ENCODE data around the gene PDZD2. TPM values are rescaled to one million over a fixed set of nuclear protein-coding genes. Genes with fewer than 3 reads are reported as not detected.
"Not testable (repeated sequence)": the region's sequence is repeated elsewhere in the genome, so short reads cannot be mapped to it uniquely, and the experiment has no call there.

PDZD2 gene
- total RNA-seq, 8 experiments from 2014 or later = 1.6 to 6.9 (median 3.2) TPM

DNA sequence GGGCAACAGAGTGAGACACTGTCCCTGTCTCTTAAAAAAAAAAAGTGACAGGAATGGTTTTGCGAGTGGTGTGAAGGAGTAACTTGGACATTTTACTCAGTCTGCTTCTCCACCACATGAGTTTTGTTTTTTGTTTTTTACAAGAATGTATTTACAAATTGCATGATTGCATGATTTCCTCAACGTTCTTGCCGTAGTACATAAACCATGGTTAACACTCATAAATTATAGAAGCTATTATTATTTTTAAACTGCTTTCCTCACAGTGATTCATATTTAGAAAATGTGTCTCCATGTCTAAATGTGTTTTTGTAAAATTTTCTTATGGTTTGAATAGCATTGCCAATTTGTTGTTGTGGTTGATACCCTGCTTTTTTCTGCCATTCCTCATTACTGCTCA lies 315.2 kb downstream of the PDZD2 start:
- ATAC-seq (replicated peaks in 6 of 8) = no peak
- no peaks in the 10 kb centered on the region for H3K4me1 ChIP-seq (replicated peaks in 1 of 2)
- no peak overlapping the region for H3K4me3 ChIP-seq
- 0 to 100% (median 79%) methylated on average over 2 to 3 of the region's 3 CpGs for WGBS, 10 experiments
- no peak overlapping the region for H3K27ac ChIP-seq
- in situ Hi-C loops (cut with MboI; ENCODE audit: low pct_unique_long_range_greater_than_20kb in 2 of 9, low sequenced_read_pairs in 9 of 9, unreplicated experiment in 9 of 9) = no loop called here

DNA sequence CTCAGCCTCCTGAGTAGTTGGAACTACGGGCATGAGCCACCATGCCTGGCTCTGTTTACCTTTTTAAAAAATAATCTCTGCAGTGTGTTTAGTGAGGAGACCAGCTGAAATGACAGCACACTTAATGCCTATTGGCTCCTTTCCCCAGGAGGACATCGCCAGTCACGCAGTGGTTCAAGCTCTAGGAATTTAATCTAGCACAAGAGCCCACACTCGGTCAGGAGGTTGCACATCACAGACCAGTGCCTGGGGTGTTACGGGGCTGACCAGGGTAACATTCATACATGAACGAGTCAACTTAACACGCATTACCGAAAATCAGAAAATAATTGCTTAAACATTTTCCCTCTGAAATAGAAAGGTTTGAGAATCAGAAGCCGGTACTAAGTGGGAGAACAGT lies 318.2 kb downstream of the PDZD2 start:
- no peak for ATAC-seq (replicated peaks in 6 of 8)
- WGBS, 10 experiments = 42 to 100% (median 82%) methylated on average over 2 to 9 of the region's 9 CpGs
- no peak overlapping the region for H3K4me3 ChIP-seq
- no peaks in the 10 kb centered on the region for H3K4me1 ChIP-seq (replicated peaks in 1 of 2)
- in situ Hi-C loops (cut with MboI; ENCODE audit: low pct_unique_long_range_greater_than_20kb in 2 of 9, low sequenced_read_pairs in 9 of 9, unreplicated experiment in 9 of 9) = no loop called here
- H3K27ac ChIP-seq = no peak overlapping the region

DNA sequence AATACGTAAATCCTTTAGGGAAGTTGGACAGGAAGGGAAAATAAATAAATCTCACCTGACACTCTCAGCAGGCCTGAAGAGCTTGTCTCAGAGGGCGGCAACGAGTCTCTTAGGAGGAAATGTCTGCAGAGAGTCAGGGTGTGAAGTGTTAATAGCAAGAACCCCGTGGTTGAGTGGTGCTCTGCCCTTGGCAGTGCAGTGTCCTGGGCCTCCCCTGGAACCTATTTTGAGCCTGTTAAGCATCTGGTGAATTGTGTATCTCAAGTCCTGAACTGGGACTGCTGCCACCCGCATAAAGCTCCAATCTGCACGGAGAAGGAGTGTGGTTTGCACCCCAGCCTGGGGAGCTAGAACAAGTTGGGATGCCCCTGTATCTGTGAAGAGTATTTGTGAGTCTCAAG lies 323.4 kb downstream of the PDZD2 start:
- 8 to 100% (median 70%) methylated on average over 1 to 5 of the region's 6 CpGs; no CpG with 5 or more reads in 1 of the 10 experiments for WGBS, 10 experiments
- in situ Hi-C loops (cut with MboI; ENCODE audit: low pct_unique_long_range_greater_than_20kb in 2 of 9, low sequenced_read_pairs in 9 of 9, unreplicated experiment in 9 of 9) = no loop called here
- peaks cover 2 to 3% of the 10 kb centered on the region in 2 donors for H3K4me1 ChIP-seq (replicated peaks in 1 of 2)
- no peak overlapping the region for H3K4me3 ChIP-seq
- no peak overlapping the region for H3K27ac ChIP-seq
- ATAC-seq (replicated peaks in 6 of 8) = no peak

DNA sequence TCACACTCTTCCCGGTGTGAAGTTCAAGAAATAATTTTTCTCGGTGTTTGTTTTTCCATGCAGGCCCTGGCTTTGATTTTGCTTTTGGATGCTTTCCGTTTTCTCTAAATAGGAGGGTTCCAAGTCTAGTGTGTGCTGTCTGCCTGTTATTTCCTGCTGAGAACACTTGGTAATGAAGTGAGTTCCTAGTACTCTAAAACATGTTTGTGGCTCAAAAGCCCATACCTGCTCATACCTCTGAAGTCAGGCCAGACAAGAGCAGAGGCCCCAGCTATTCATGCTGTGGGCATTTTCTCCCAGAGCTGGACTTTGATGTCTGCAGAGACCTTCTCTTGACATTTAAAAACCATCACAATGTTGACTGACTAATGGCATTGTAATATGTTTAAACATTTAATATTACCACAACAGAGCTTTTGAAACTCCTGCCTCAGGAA lies 324.0 kb downstream of the PDZD2 start:
- in situ Hi-C loops (cut with MboI; ENCODE audit: low pct_unique_long_range_greater_than_20kb in 2 of 9, low sequenced_read_pairs in 9 of 9, unreplicated experiment in 9 of 9) = no loop called here
- no peak overlapping the region for H3K4me3 ChIP-seq
- WGBS, 10 experiments = 0 to 97% (median 80%) methylated on average over 1 to 3 of the region's 3 CpGs; no CpG with 5 or more reads in 3 of the 10 experiments
- H3K4me1 ChIP-seq (replicated peaks in 1 of 2) = peaks cover 2 to 3% of the 10 kb centered on the region in 2 donors
- no peak overlapping the region for H3K27ac ChIP-seq
- ATAC-seq (replicated peaks in 6 of 8) = no peak

DNA sequence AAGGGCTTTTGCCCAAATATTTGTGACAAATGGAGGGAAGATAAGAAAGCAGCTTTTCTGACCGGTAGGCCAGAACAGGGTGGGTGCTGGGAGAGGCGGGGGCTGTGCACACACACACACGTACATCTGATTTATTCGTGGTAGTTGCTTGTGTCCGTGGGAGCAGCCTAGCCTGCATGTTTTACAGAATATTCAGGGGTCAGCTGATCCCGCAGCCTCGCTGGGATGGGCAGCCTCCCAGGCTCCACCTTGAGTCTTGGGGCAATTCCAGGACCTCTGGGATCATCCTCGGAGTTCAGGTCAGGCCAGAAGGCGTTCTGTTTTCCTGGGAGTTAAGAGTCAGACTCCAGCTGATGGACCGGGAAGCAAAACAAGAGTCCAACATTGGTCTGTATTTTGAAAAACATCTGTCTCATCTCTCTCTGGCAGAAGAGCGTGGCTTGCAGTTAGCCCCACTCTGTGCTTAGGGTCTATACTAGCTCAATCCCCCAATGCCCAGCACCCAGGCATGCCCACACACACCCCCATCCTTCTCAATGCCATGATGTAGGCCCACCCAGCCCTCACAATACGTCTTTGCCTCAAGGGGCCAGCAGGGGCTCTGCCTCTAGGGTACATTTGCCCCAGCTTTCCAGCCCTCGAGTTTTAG lies 324.6 kb downstream of the PDZD2 start:
- Histone ChIP-seq H3K4me1 (replicated peaks in 1 of 2) (peaks cover 2 to 3% of the 10 kb centered on the region in 2 donors), H3K4me3 (no peak overlapping the region), H3K27ac (no peak overlapping the region)
- in situ Hi-C loops (cut with MboI; ENCODE audit: low pct_unique_long_range_greater_than_20kb in 2 of 9, low sequenced_read_pairs in 9 of 9, unreplicated experiment in 9 of 9) = no loop called here
- ATAC-seq (replicated peaks in 6 of 8) = peak in 3 of 8 experiments; percentile 20 to 69 (median 45)
- WGBS, 10 experiments = 18 to 100% (median 77%) methylated on average over 1 to 11 of the region's 13 CpGs; no CpG with 5 or more reads in 3 of the 10 experiments

DNA sequence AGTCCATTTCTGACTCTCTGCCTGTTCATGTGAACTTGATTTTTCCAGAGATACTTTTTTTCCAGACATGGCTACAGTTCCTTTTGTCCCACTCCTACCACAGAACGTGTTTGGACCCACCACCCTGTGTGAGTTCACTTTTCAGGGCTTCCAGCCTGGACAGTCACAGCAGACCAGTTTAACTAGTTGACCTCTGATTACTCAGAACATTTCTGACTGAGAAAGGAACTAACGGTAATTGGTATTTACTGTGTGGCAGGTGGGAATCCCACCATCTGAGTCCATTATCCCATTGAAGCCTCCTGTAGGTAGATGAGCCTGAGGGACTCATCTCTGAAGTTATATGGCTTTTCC lies 325.1 kb downstream of the PDZD2 start:
- Histone ChIP-seq H3K4me1 (replicated peaks in 1 of 2) (peaks cover 2 to 3% of the 10 kb centered on the region in 2 donors), H3K27ac (no peak overlapping the region), H3K4me3 (no peak overlapping the region)
- in situ Hi-C loops (cut with MboI; ENCODE audit: low pct_unique_long_range_greater_than_20kb in 2 of 9, low sequenced_read_pairs in 9 of 9, unreplicated experiment in 9 of 9) = no loop called here
- ATAC-seq (replicated peaks in 6 of 8) = no peak
- WGBS, 10 experiments = 40 to 100% (median 100%) methylated on average over 1 of the region's 2 CpGs; no CpG with 5 or more reads in 7 of the 10 experiments

DNA sequence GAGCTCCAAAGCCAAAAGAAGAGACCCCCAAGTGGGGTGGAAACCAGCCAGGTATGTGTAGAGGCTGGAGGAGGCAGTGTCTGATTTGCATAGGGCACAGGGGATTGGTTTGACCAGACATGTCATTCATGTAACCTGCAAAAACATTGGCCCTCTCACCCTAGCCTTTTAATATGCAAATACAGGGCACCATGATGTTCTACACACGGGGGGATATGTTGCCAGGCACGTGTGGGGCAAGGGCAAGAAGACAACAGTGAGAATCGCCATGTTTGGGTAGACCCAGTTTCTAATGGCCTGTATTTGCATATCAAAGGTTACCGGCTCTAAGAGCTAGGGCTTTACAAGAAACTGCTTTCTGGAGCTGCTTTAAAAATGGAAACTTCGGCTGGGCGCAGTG lies 326.3 kb downstream of the PDZD2 start:
- WGBS, 10 experiments = 0 to 100% (median 51%) methylated on average over 2 to 6 of the region's 6 CpGs
- no peak for ATAC-seq (replicated peaks in 6 of 8)
- in situ Hi-C loops (cut with MboI; ENCODE audit: low pct_unique_long_range_greater_than_20kb in 2 of 9, low sequenced_read_pairs in 9 of 9, unreplicated experiment in 9 of 9) = no loop called here
- Histone ChIP-seq H3K4me3 (no peak overlapping the region), H3K27ac (no peak overlapping the region), H3K4me1 (replicated peaks in 1 of 2) (peaks cover 2 to 3% of the 10 kb centered on the region in 2 donors)

DNA sequence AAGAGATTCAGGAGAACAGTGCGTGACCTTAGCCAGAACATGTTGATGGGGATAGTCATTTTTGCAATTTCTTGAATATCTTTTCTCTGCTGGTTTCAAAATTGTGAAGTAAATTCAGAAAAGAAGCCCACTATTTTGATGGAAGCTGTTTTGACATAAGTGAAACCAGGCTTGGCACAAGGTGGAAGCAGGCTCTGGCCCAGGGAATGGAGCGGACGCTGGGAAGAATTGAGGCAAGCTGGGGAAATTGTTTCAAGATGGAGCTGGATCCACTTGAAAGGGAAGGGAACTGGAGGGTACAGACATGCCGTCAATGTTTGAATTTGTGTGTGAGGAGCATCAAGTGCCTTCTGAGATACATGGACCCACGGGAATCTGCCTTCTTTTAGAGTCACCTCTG lies 328.0 kb downstream of the PDZD2 start:
- 5 to 100% (median 89%) methylated on average over 1 to 5 of the region's 5 CpGs; no CpG with 5 or more reads in 1 of the 10 experiments for WGBS, 10 experiments
- in situ Hi-C loops (cut with MboI; ENCODE audit: low pct_unique_long_range_greater_than_20kb in 2 of 9, low sequenced_read_pairs in 9 of 9, unreplicated experiment in 9 of 9) = no loop called here

DNA sequence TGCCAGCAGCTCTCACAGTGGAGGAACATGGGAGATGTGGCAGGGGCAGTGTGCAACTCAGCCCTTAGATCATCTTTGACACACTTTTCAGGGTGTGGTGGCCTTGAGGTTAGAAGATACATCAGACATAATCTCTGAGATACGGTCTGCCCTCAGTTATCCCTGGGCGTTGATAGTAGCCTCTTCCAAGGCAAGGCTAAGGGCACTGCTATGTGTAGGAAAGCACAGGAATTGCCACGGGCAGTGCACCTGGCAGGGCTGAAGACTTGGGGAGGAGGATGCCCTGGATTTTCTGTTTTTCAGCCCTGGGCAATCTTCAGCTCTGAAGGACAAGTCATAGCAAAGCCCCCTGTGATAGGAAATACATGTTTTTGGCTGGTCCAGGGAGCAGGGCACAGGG lies 328.5 kb downstream of the PDZD2 start:
- in situ Hi-C loops (cut with MboI; ENCODE audit: low pct_unique_long_range_greater_than_20kb in 2 of 9, low sequenced_read_pairs in 9 of 9, unreplicated experiment in 9 of 9) = no loop called here
- H3K27ac ChIP-seq = no peak overlapping the region
- peaks cover 2 to 3% of the 10 kb centered on the region in 2 donors for H3K4me1 ChIP-seq (replicated peaks in 1 of 2)
- 0 to 100% (median 83%) methylated on average over 1 to 3 of the region's 3 CpGs; no CpG with 5 or more reads in 5 of the 10 experiments for WGBS, 10 experiments
- peak in 1 of 8 experiments; percentile 74 for ATAC-seq (replicated peaks in 6 of 8)
- no peak overlapping the region for H3K4me3 ChIP-seq

More for the DNA sequence above, 328.0 kb downstream of the PDZD2 start:
- peaks cover 2 to 3% of the 10 kb centered on the region in 2 donors for H3K4me1 ChIP-seq (replicated peaks in 1 of 2)
- no peak overlapping the region for H3K4me3 ChIP-seq
- no peak overlapping the region for H3K27ac ChIP-seq
- ATAC-seq (replicated peaks in 6 of 8) = no peak

DNA sequence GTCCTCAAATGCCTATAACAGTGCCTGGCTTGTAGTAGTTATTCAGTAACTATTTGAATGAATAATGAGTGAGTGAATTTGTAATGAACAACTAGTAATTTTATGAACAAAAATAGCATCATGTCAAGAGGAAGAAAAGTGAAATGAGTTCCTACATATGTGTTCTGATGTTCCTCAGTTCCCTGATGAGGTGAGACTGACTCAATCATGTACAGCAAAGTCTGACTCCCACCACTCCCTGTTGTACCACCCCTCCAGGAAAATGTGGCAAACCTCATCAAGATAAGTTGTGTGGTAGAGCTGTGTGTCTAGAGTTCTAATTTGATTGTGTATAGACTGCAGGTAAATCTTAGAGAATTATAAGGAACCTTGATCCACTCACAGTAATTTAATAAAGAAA lies 333.6 kb downstream of the PDZD2 start:
- ATAC-seq (replicated peaks in 6 of 8) = no peak
- in situ Hi-C loops (cut with MboI; ENCODE audit: low pct_unique_long_range_greater_than_20kb in 2 of 9, low sequenced_read_pairs in 9 of 9, unreplicated experiment in 9 of 9) = no loop called here
- H3K4me3 ChIP-seq = no peak overlapping the region
- H3K4me1 ChIP-seq (replicated peaks in 1 of 2) = no peaks in the 10 kb centered on the region
- no peak overlapping the region for H3K27ac ChIP-seq

DNA sequence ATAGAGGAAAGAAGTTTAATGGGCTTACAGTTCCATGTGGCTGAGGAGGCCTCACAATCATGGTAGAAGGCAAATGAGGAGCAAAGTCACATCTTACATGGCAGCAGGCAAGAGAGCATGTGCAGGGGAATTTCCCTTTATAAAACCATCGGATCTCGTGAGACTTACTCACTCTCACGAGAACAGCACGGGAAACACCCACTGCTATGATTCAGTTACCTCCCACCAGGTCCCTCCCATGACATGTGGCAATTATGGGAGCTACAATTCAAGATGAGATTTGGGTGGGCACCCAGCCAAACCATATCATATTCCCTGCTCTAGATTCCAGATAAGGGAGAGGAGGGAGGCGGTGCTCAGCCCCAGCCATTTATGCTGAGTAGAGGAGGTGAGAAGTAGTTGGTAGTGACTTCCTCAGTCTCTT lies 336.3 kb downstream of the PDZD2 start:
- in situ Hi-C loops (cut with MboI; ENCODE audit: low pct_unique_long_range_greater_than_20kb in 2 of 9, low sequenced_read_pairs in 9 of 9, unreplicated experiment in 9 of 9); ATAC-seq (replicated peaks in 6 of 8); H3K4me3 ChIP-seq; H3K4me1 ChIP-seq (replicated peaks in 1 of 2); H3K27ac ChIP-seq: not testable (repeated sequence)
- 46 to 100% (median 80%) methylated on average over 1 to 4 of the region's 5 CpGs; no CpG with 5 or more reads in 3 of the 10 experiments for WGBS, 10 experiments

DNA sequence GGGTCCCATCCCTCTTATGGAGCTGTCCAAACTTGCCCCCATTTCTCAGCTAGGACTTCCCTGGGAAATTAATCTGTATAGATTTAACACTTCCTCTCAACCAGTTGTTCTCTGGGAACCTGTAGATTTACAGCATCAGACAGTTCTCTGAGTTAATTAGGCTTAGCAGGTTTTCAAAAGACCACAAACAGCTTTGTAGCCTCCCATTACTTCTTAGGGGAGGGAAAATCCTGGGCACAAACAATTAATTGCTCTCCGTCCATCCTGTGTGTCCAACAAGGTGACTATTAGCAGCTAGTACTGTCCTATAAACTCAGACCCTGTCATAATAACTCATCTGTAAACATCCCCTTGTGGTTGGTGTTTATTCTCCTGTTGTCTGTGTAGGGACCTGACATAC lies 337.2 kb downstream of the PDZD2 start:
- WGBS, 10 experiments = 67 to 100% (median 100%) methylated on average over 1 of the region's 1 CpG; no CpG with 5 or more reads in 4 of the 10 experiments
- Histone ChIP-seq H3K4me1 (replicated peaks in 1 of 2) (no peaks in the 10 kb centered on the region), H3K4me3 (no peak overlapping the region), H3K27ac (no peak overlapping the region)
- in situ Hi-C loops (cut with MboI; ENCODE audit: low pct_unique_long_range_greater_than_20kb in 2 of 9, low sequenced_read_pairs in 9 of 9, unreplicated experiment in 9 of 9) = no loop called here
- ATAC-seq (replicated peaks in 6 of 8) = no peak

DNA sequence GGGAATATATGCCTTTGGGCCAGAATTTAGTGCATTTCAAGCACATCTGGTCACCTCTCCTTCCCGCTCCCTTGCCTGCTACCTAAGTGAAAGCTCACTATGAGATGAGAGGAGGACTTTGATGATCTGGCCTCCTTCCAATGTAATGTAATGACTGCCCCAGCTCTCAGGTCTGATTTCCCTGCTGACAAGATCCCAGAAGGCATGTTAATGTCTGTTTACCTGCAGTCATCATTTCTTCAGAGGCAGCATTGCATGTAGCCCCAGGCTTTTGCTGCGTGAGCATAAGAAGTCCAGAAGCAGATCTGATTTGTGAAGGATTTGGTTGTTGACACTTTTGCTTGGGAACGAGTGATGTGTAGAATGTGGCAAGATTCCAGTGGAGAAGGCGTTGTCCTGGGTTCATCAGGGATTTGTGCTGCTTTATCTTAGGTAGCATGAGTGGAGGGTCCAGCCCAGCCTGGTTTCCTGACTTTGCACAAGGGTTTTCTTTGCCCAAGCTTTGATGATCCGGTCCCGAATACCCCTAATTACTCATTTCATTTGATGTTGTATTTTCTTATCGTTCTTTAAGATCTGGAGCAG lies 342.5 kb downstream of the PDZD2 start:
- peak in 1 of 8 experiments; percentile 19 for ATAC-seq (replicated peaks in 6 of 8)
- in situ Hi-C loops (cut with MboI; ENCODE audit: low pct_unique_long_range_greater_than_20kb in 2 of 9, low sequenced_read_pairs in 9 of 9, unreplicated experiment in 9 of 9) = no loop called here

DNA sequence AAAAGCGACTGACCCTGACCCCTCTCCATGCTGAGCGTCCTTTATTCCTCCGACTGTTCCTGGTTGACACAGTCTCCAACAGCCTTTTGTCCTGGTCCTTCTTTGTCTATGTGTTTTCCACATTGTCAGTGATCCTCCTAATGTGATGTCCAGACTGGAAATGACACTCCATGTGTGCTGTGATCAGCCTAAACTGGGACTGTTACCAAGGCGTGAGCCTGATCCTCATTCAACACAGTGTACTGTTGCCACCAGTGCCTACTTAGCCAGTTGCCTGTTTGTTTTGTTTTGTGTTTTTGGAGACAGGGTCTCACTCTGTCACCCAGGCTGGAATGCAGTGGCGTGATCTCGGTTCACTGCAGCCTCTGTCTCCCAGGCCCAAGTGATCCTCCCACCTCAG lies 343.1 kb downstream of the PDZD2 start:
- ATAC-seq (replicated peaks in 6 of 8) = no peak
- in situ Hi-C loops (cut with MboI; ENCODE audit: low pct_unique_long_range_greater_than_20kb in 2 of 9, low sequenced_read_pairs in 9 of 9, unreplicated experiment in 9 of 9) = no loop called here
- Histone ChIP-seq H3K4me3 (no peak overlapping the region), H3K4me1 (replicated peaks in 1 of 2) (no peaks in the 10 kb centered on the region), H3K27ac (no peak overlapping the region)
- 80 to 100% (median 86%) methylated on average over 1 to 6 of the region's 6 CpGs; no CpG with 5 or more reads in 2 of the 10 experiments for WGBS, 10 experiments

More for the DNA sequence above, 342.5 kb downstream of the PDZD2 start:
- no peak overlapping the region for H3K27ac ChIP-seq
- 50 to 97% (median 88%) methylated on average over 1 to 6 of the region's 7 CpGs for WGBS, 10 experiments
- no peak overlapping the region for H3K4me3 ChIP-seq
- H3K4me1 ChIP-seq (replicated peaks in 1 of 2) = no peaks in the 10 kb centered on the region

All from motor neuron (in vitro differentiated cells).